PC-3 (cell line): ENCODE data around the gene TANGO6. TPM values are rescaled to one million over a fixed set of nuclear protein-coding genes. Genes with fewer than 3 reads are reported as not detected.
A peak's percentile ranks its signal among the peaks of the same experiment; 100 is the strongest.

Experiments used
- ATAC-seq: fragments of 200-7000 bp; cut with Tn5 transposase; 2 replicates; pipeline ENCODE4 v1.9.1; 2020; ENCODE audit warnings: mild to moderate bottlenecking, moderate library complexity
- BruUV-seq: library from RNA; stranded (reverse); fragments of 400-500 nt; replicated peaks from 2 replicates; lab custom pipeline; 2021; lab: Mats Ljungman, UMichigan
- CTCF ChIA-PET: fragments of 300-600 bp; sonication (Branson Sonifier 250); formaldehyde crosslinking; loops from one replicate; lab custom pipeline; 2022; ENCODE audit warnings: antibody characterized with exemption; lab: Charles Lee
- POLR2A ChIA-PET: fragments of 300-600 bp; sonication (Branson Sonifier 250); formaldehyde crosslinking; loops from one replicate; lab custom pipeline; 2022; ENCODE audit warnings: antibody characterized with exemption; ENCODE audit not compliant: unreplicated experiment; lab: Charles Lee
- DNase-seq: peaks from one replicate; pipeline ENCODE4 v3.0.0-alpha.2; 2015
- H2AFZ ChIP-seq: fragments of 300-600 bp; sonication (generic); 2 replicates; pipeline ENCODE4 v1.6.0; 2016; ENCODE audit warnings: antibody characterized with exemption, low read length
- H3F3A ChIP-seq: fragments of 300-600 bp; sonication (generic); one replicate; pipeline ENCODE4 v1.6.0; 2017; ENCODE audit warnings: antibody characterized with exemption, low read length, control low read depth, mild to moderate bottlenecking; ENCODE audit not compliant: unreplicated experiment
- H3K27ac ChIP-seq: fragments of 300-600 bp; sonication (generic); 2 replicates; pipeline ENCODE4 v1.5.1; 2016; ENCODE audit warnings: mild to moderate bottlenecking, low read length
- H3K27me3 ChIP-seq: fragments of 300-600 bp; sonication (generic); 2 replicates; pipeline ENCODE4 v1.6.1; 2016; ENCODE audit warnings: low read length, mixed read lengths
- H3K36me3 ChIP-seq: fragments of 300-600 bp; sonication (generic); 2 replicates; pipeline ENCODE4 v1.6.1; 2016; ENCODE audit warnings: low read depth, mixed run types, low read length, mixed read lengths
- H3K4me1 ChIP-seq: fragments of 300-600 bp; sonication (generic); 2 replicates; pipeline ENCODE4 v1.5.1; 2016; ENCODE audit warnings: low read length; ENCODE audit not compliant: insufficient read depth
- H3K4me2 ChIP-seq: fragments of 300-600 bp; sonication (generic); 2 replicates; pipeline ENCODE4 v1.6.0; 2016; ENCODE audit warnings: low read length
- H3K4me3 ChIP-seq: fragments of 300-600 bp; sonication (generic); 2 replicates; pipeline ENCODE4 v1.5.1; 2016; ENCODE audit warnings: mild to moderate bottlenecking, low read length, mixed read lengths
- H3K79me2 ChIP-seq: fragments of 300-600 bp; sonication (generic); 2 replicates; pipeline ENCODE4 v1.6.1; 2017; ENCODE audit warnings: low read length, mixed read lengths
- H3K9ac ChIP-seq: fragments of 300-600 bp; sonication (generic); 2 replicates; pipeline ENCODE4 v1.6.0; 2016; ENCODE audit warnings: mild to moderate bottlenecking, low read length
- H3K9me2 ChIP-seq: fragments of 300-600 bp; sonication (generic); replicated peaks from 2 replicates; pipeline ENCODE4 v1.6.1; 2016; ENCODE audit warnings: mixed run types, low read length, mixed read lengths
- H3K9me3 ChIP-seq: fragments of 300-600 bp; sonication (generic); 2 replicates; pipeline ENCODE4 v1.6.1; 2016; ENCODE audit warnings: low read length, mixed read lengths
- H4K20me1 ChIP-seq: fragments of 300-600 bp; sonication (generic); 2 replicates; pipeline ENCODE4 v1.6.1; 2016; ENCODE audit warnings: low read length, mixed read lengths
- EZH2 ChIP-seq: fragments of 300-600 bp; sonication (generic); IDR thresholded peaks from one replicate; pipeline ENCODE4 v1.6.1; 2017; ENCODE audit warnings: antibody characterized with exemption, mild to moderate bottlenecking, low read length; ENCODE audit not compliant: unreplicated experiment
- EZH2phosphoT487 ChIP-seq: fragments of 300-600 bp; sonication (generic); IDR thresholded peaks from 2 replicates; pipeline ENCODE4 v1.6.1; 2018; ENCODE audit warnings: mild to moderate bottlenecking, antibody characterized with exemption, low read length, borderline replicate concordance
- intact Hi-C: fragments of 100-400 bp; cut with micrococcal nuclease; formaldehyde crosslinking; loops from 2 replicates; pipeline ENCODE4 v1.9.0; 2023
- total RNA-seq: library from RNA; depleted of rRNA; stranded (reverse); fragments of >200 nt; gene quantifications from 2 replicates; pipeline ENCODE4 v1.2.3, GENCODE V29; 2014
- TF ChIP-seq, protein P1 (sequence below): fragments of 300-600 bp; sonication (generic); conservative IDR thresholded peaks from 2 replicates; pipeline ENCODE4 v1.5.1; 2017; ENCODE audit warnings: antibody characterized with exemption, low read depth, mild to moderate bottlenecking, low read length

TANGO6 gene
- total RNA-seq, 1 experiment from 2014 or later: 9.4 TPM

DNA sequence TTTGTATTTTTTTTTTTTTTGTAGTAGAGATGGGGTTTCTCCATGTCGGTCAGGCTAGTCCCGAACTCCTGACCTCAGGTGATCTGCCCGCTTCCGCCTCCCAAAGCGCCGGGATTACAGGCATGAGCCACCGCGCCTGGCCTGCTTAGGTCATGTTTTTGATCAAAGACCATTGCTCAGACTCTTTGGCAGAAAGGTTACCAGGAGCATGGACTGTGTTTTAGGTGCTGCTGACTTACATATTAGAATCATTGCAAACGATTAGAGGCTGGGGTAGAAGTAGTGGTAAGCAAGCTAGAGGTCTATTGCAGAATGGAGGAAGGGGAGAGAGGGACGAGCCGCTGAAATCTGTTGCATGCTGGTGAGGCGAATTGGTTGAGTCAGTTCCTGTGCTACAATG lies 79.8 kb downstream of the TANGO6 start:
- Histone ChIP-seq H3K9ac (peak overlapping the region; percentile 43; the same call in 1 of the 2 replicates), H4K20me1 (no peaks in the 10 kb centered on the region), H3K27ac (peak overlapping the region; percentile 96), H3K27me3 (no peaks in the 10 kb centered on the region), H3K4me2 (peak overlapping the region; percentile 61), H3K79me2 (no peaks in the 10 kb centered on the region), H3F3A (peaks cover 3% of the 10 kb centered on the region), H3K4me1 (peaks cover 35% of the 10 kb centered on the region), H3K9me3 (no peaks in the 10 kb centered on the region), H2AFZ (no peak overlapping the region), H3K9me2 (no peaks in the 10 kb centered on the region), H3K36me3 (peaks cover 8% of the 10 kb centered on the region), H3K4me3 (no peak overlapping the region)
- intact Hi-C loops: loop anchor here (10.0 kb wide), 1 partner anchor 92 kb away; no protein-coding TSS in a partner anchor
- POLR2A ChIA-PET: no interaction called here
- ATAC-seq: no peak
- BruUV-seq: no TSS peak
- CTCF ChIA-PET: no interaction called here
- DNase-seq: no peak
- TF ChIP-seq EZH2phosphoT487 (no peak), EZH2 (no peak)
- TF ChIP-seq, protein P1, sequence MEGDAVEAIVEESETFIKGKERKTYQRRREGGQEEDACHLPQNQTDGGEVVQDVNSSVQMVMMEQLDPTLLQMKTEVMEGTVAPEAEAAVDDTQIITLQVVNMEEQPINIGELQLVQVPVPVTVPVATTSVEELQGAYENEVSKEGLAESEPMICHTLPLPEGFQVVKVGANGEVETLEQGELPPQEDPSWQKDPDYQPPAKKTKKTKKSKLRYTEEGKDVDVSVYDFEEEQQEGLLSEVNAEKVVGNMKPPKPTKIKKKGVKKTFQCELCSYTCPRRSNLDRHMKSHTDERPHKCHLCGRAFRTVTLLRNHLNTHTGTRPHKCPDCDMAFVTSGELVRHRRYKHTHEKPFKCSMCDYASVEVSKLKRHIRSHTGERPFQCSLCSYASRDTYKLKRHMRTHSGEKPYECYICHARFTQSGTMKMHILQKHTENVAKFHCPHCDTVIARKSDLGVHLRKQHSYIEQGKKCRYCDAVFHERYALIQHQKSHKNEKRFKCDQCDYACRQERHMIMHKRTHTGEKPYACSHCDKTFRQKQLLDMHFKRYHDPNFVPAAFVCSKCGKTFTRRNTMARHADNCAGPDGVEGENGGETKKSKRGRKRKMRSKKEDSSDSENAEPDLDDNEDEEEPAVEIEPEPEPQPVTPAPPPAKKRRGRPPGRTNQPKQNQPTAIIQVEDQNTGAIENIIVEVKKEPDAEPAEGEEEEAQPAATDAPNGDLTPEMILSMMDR: no peak

DNA sequence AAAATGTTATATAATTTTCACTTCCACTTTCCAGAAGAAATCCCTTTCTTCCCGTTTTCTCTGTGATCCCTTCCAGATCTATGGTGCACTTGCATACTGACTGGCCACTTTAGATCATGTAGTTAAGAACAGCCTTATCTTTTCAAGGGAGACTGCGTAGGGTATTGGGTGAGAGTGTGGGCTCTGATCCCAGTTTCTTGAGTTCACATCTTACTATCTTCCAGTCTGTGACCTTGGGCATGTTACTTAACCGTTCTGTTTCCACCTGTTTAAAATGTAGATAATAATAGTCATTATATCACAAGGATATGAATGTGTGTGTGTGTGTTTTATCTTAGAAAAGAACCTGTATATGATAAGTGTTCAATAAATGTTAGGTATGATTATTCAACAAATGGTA lies 83.7 kb downstream of the TANGO6 start:
- peaks cover 4% of the 10 kb centered on the region for H3F3A ChIP-seq
- intact Hi-C loops: loop anchor here (10.0 kb wide), 1 partner anchor 88 kb away; no protein-coding TSS in a partner anchor
- peaks cover 13% of the 10 kb centered on the region for H3K36me3 ChIP-seq
- TF ChIP-seq, protein P1: no peak
- no peak for TF ChIP-seq EZH2
- TF ChIP-seq EZH2phosphoT487: no peak
- no peaks in the 10 kb centered on the region for H3K79me2 ChIP-seq
- no peaks in the 10 kb centered on the region for H3K9me3 ChIP-seq
- no peak overlapping the region for H3K27ac ChIP-seq
- no peak overlapping the region for H3K4me3 ChIP-seq
- DNase-seq (no peak), ATAC-seq (no peak)
- ChIA-PET POLR2A (no interaction called here), CTCF (no interaction called here)
- H3K27me3 ChIP-seq: no peaks in the 10 kb centered on the region
- no peaks in the 10 kb centered on the region for H4K20me1 ChIP-seq
- no peak overlapping the region for H2AFZ ChIP-seq
- no peak overlapping the region for H3K4me2 ChIP-seq
- H3K9me2 ChIP-seq: no peaks in the 10 kb centered on the region
- peaks cover 40% of the 10 kb centered on the region for H3K4me1 ChIP-seq
- BruUV-seq: no TSS peak
- no peak overlapping the region for H3K9ac ChIP-seq

DNA sequence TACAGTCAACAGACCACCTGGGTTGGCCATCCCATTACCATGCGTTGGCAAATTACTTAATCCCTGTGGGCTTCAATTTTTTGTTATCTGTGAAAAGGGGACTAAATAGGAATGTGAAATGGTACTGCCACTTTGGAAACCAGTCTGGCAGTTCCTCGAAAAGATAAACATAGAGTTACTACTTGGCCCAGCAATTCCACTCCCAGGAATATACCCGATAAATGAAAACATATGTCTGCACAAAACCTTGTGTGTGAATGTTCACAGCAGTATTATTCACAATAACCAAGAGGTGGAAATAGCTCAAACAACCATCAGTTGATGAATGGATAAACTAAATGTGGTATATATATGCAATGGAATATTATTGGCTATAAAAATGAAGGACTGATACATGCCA lies 87.9 kb downstream of the TANGO6 start:
- TSS peak; percentile 21 for BruUV-seq
- no peak for DNase-seq
- CTCF ChIA-PET: no interaction called here
- no peaks in the 10 kb centered on the region for H3K27me3 ChIP-seq
- peaks cover 15% of the 10 kb centered on the region for H3K36me3 ChIP-seq
- no peaks in the 10 kb centered on the region for H4K20me1 ChIP-seq
- peaks cover 4% of the 10 kb centered on the region for H3F3A ChIP-seq
- H3K9me3 ChIP-seq: no peaks in the 10 kb centered on the region
- no peak overlapping the region for H3K9ac ChIP-seq
- H3K4me2 ChIP-seq: no peak overlapping the region
- intact Hi-C loops: no loop called here
- TF ChIP-seq, protein P1: no peak
- no peak for TF ChIP-seq EZH2
- TF ChIP-seq EZH2phosphoT487: no peak
- ATAC-seq: no peak
- H3K27ac ChIP-seq: peak overlapping the region; percentile 89
- H3K4me1 ChIP-seq: peaks cover 18% of the 10 kb centered on the region
- H2AFZ ChIP-seq: no peak overlapping the region
- POLR2A ChIA-PET: no interaction called here
- no peaks in the 10 kb centered on the region for H3K9me2 ChIP-seq
- no peak overlapping the region for H3K4me3 ChIP-seq
- no peaks in the 10 kb centered on the region for H3K79me2 ChIP-seq
